Tibial nerve (tissue), 4 donors: ENCODE results near the gene VAMP8. TPM values are rescaled to one million over a fixed set of nuclear protein-coding genes. Genes with fewer than 3 reads are reported as not detected.
A peak's percentile ranks its signal among the peaks of the same experiment; 100 is the strongest.
"Not testable (repeated sequence)": the region's sequence is repeated elsewhere in the genome, so short reads cannot be mapped to it uniquely, and the experiment has no call there.

ENCODE experiments used
- DNase-seq, 2 donors: peaks; one replicate each; pipeline ENCODE4 v3.0.0-alpha.2; 2019; ENCODE audit warnings: low spot score in 2 of 2
- H3K27ac ChIP-seq, 4 donors: fragments of 200-600 bp; sonication (generic) in 3 of 4; one replicate each; pipeline ENCODE4 v1.5.1; 2017 to 2019; ENCODE audit warnings: mild to moderate bottlenecking in 1 of 4
- H3K27me3 ChIP-seq, 2 donors: fragments of 200-600 bp; sonication (generic) in 1 of 2; one replicate each; pipeline versions ENCODE4 v1.5.1 to v1.6.0; 2017 to 2019
- H3K36me3 ChIP-seq, 3 donors: fragments of 200-600 bp; sonication (generic); one replicate each; pipeline ENCODE4 v1.5.1; 2018 to 2019
- H3K4me1 ChIP-seq, 4 donors: fragments of 200-600 bp; sonication (generic) in 3 of 4; one replicate each; pipeline ENCODE4 v1.5.1; 2017 to 2019
- H3K4me3 ChIP-seq, 4 donors: fragments of 200-600 bp; sonication (generic) in 3 of 4; one replicate each; pipeline ENCODE4 v1.5.1; 2017 to 2019; ENCODE audit warnings: mild to moderate bottlenecking in 1 of 4, moderate library complexity in 1 of 4
- H3K9me3 ChIP-seq, 4 donors: fragments of 200-600 bp; sonication (generic) in 3 of 4; one replicate each; pipeline ENCODE4 v1.5.1; 2017 to 2019
- EP300 ChIP-seq, 2 donors: sonication (generic); formaldehyde crosslinking; IDR thresholded peaks; one replicate each; pipeline ENCODE4 v1.6.1; 2017; ENCODE audit warnings: antibody characterized with exemption in 2 of 2, mild to moderate bottlenecking in 1 of 2
- POLR2A ChIP-seq, 2 donors: fragments of 450-650 bp; IDR thresholded peaks; one replicate each; pipeline ENCODE4 v1.6.1; 2017; ENCODE audit warnings: antibody characterized with exemption in 2 of 2, mild to moderate bottlenecking in 2 of 2, moderate library complexity in 2 of 2
- WGBS, 2 donors: methylation state at CpG; one replicate each; pipeline ENCODE4 v1.1.5; 2018; 5-methylcytosine and 5-hydroxymethylcytosine counted together
- total RNA-seq, 4 donors: library from RNA; depleted of rRNA; stranded (reverse); fragments of >200 nt; gene quantifications; one replicate each; pipeline ENCODE4 v1.1.0, GENCODE V29; 2016
- TF ChIP-seq, protein P1 (sequence below), 5 experiments: fragments of 200-600 bp in 3 of 5; fragments of 450-650 bp in 2 of 5; sonication (generic) in 3 of 5; IDR thresholded peaks; one replicate each; pipeline ENCODE4 v1.5.1; 2016 to 2019; ENCODE audit warnings: antibody characterized with exemption in 5 of 5, mild to moderate bottlenecking in 3 of 5, moderate library complexity in 2 of 5

Gene VAMP8
- total RNA-seq, 4 donors from 2014 or later: 4.3 to 24.0 (median 11.8) TPM

DNA sequence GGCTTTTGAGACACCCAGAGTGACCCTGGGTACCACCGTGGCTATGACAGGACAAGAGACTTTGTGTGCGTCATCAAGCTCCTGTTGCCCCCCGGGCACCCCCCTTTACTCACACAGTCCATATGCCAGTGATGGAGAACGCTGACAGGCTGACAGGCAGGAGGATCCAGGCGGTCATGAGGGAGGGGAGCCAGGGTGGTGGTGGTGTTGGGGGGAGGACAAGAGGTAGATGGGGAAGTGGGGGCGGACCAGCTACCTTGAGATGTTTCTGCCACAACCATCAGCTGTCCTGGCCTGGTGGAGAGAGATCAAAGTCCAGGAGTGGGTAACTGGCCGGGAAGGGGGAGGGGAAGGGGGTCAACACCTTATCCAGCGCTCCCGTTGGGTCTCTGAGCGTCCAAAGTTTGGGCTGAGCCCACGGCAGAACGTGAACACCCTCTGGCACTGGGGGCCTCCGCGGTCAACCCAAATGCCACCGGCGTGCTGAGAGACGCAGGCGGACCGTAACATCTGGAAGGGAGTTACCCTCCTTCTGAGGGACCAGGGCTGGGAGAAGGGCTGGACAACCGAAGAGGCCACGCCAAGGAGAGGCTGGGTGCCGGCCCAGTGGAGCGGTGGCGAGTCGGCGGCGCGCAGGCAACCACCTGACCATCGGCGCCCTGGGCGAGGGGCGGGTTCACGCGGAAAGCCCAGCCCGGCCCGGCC lies 24.5 kb downstream of the VAMP8 start:
- no peaks in the 10 kb centered on the region for H3K27me3 ChIP-seq
- H3K27ac ChIP-seq: peak overlapping the region; percentile 85 to 96 (median 91)
- H3K36me3 ChIP-seq: peaks cover 0 to 41% (median 4%) of the 10 kb centered on the region in 3 donors
- no peaks in the 10 kb centered on the region for H3K9me3 ChIP-seq
- no peak for TF ChIP-seq EP300 (IDR thresholded peaks at IDR 0.05)
- TF ChIP-seq, protein P1, sequence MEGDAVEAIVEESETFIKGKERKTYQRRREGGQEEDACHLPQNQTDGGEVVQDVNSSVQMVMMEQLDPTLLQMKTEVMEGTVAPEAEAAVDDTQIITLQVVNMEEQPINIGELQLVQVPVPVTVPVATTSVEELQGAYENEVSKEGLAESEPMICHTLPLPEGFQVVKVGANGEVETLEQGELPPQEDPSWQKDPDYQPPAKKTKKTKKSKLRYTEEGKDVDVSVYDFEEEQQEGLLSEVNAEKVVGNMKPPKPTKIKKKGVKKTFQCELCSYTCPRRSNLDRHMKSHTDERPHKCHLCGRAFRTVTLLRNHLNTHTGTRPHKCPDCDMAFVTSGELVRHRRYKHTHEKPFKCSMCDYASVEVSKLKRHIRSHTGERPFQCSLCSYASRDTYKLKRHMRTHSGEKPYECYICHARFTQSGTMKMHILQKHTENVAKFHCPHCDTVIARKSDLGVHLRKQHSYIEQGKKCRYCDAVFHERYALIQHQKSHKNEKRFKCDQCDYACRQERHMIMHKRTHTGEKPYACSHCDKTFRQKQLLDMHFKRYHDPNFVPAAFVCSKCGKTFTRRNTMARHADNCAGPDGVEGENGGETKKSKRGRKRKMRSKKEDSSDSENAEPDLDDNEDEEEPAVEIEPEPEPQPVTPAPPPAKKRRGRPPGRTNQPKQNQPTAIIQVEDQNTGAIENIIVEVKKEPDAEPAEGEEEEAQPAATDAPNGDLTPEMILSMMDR (IDR thresholded peaks at IDR 0.05): no peak
- no peak for TF ChIP-seq POLR2A (IDR thresholded peaks at IDR 0.05)
- WGBS, 2 donors: 5 to 9% methylated on average over 19 to 26 of the region's 36 CpGs
- H3K4me3 ChIP-seq: peak overlapping the region; percentile 57 to 92 (median 78)
- peaks cover 0 to 70% (median 34%) of the 10 kb centered on the region in 4 donors for H3K4me1 ChIP-seq
- DNase-seq: peak in 1 of 2 donors; percentile 48

DNA sequence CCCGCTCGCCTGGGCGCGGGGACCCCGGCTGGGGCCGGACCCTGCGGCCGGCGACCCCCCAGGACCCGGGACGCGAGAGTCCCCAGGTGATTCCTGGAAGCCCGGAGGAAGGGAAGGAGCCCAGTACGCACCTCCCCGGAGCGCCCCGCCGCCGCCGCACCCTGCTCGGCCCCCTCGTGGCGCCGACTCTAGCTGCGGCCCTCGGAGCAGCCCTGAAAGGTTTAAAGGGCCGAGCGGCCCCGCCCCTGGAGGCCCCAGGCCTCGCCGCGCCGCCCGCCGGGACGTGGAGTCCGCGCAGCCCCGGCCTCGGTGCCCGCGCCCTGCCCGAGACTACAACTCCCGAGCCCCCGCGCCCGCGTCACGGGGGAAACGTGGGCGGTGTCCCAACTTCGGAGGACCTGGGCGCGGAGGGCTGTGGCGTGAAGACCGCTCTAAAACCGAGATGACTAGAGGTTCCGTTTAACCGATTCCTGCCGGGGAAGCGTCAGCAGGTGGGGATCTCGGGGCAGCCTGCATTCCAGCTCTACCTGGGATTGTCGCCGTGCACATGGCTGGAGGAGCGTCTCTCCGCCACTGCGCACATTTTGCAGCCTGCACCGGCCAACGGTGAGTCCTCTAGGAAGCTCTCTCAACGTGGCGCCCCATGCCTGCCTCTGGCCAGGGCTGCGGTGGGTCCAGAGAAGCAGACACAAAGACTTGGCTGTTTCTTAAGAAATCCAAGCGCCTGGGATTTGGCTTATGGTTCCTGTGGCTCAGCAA lies 25.3 kb downstream of the VAMP8 start, which contains the start of gene TMEM150A:
Gene TMEM150A (minus strand): TSS at position 223 of the 759 bp plus-strand sequence. CDS start 750 bp downstream, outside the sequence.
- WGBS, 2 donors: 0 to 1% methylated on average over 15 to 38 of the region's 73 CpGs

DNA sequence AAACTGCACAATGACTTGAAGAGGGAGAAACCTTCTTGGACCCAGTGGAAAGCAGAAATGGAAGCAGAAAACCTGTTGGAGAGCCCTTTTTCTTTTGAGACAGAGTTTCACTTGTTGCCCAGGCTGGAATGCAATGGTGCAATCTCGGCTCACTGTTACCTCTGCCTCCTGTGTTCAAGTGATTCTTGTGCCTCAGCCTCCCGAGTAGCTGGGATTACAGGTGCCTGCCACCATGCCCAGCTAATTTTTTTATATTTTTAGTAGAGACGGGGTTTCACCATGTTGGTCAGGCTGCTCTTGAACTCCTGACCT lies 26.7 kb downstream of the VAMP8 start:
- Histone ChIP-seq H3K36me3 (peaks cover 0 to 42% (median 0%) of the 10 kb centered on the region in 3 donors), H3K4me1 (peaks cover 0 to 84% (median 37%) of the 10 kb centered on the region in 4 donors), H3K4me3 (peak overlapping the region in 2 of 4 donors; percentile 51 to 92), H3K27ac (peak overlapping the region in 3 of 4 donors; percentile 38 to 96 (median 80))
- WGBS, 2 donors: 70 to 74% methylated on average over 3 of the region's 3 CpGs
- DNase-seq, H3K9me3 ChIP-seq, H3K27me3 ChIP-seq: not testable (repeated sequence)

More for the DNA sequence above, 25.3 kb downstream of the VAMP8 start, which contains the start of gene TMEM150A:
- H3K4me3 ChIP-seq: peak within 1 kb of the TSS; percentile 57 to 92 (median 78)
- TF ChIP-seq, protein P1 (IDR thresholded peaks at IDR 0.05): peak; percentile 35 to 85 (median 48)
- TF ChIP-seq EP300 (IDR thresholded peaks at IDR 0.05): peak in 1 of 2 donors; percentile 85
- peak; percentile 81 to 86 for TF ChIP-seq POLR2A (IDR thresholded peaks at IDR 0.05)
- H3K9me3 ChIP-seq: no peaks in the 10 kb centered on the region
- H3K4me1 ChIP-seq: peaks cover 0 to 71% (median 37%) of the 10 kb centered on the region in 4 donors
- H3K27ac ChIP-seq: peak within 1 kb of the TSS; percentile 85 to 96 (median 91)
- peak; percentile 91 to 92 for DNase-seq
- H3K27me3 ChIP-seq: no peaks in the 10 kb centered on the region
- peaks cover 0 to 41% (median 0%) of the 10 kb centered on the region in 3 donors for H3K36me3 ChIP-seq

DNA sequence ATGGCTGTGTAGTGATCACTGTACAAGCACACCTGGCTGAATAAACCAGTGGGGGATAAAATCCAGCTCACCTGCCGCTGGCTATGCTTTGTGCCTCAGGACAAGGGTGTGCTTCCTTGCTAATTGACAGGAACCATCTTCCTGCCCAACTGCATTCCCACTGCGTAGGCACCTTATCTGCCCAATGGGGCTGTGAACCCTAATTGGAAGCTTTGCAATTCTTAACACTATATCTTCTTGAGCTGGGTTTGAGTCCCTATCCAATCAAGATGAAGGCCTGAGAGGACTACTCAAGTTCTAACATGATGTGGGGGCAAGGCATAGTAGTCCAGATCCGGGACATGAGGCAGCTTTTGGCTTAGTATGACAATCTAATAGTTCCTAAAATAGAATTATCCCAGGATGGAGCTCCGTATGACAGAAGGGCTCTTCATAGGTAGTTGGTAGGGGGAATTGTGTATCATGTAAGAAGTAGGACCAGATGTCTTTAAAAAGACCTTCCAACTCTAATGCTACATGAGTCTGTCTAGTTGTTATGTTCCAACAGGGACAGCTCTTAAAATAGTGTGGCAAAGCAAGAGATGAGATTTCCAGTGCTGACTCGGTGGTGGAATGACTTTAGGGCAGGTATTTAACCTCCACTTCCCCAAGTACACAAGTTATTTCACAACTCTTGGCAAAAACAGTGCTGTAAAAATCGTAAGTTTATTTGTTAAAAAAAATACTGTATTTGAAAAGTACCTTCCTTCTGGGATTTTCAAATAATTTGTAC lies 27.4 kb downstream of the VAMP8 start:
- TF ChIP-seq EP300 (IDR thresholded peaks at IDR 0.05) (peak in 1 of 2 donors; percentile 13), POLR2A (IDR thresholded peaks at IDR 0.05) (no peak)
- TF ChIP-seq, protein P1 (IDR thresholded peaks at IDR 0.05): no peak
- Histone ChIP-seq H3K27ac (peak overlapping the region in 3 of 4 donors; percentile 38 to 80 (median 61)), H3K4me3 (no peak overlapping the region), H3K4me1 (peaks cover 0 to 86% (median 37%) of the 10 kb centered on the region in 4 donors), H3K27me3 (no peaks in the 10 kb centered on the region), H3K9me3 (no peaks in the 10 kb centered on the region), H3K36me3 (peaks cover 0 to 42% (median 0%) of the 10 kb centered on the region in 3 donors)
- DNase-seq: no peak
- 54 to 55% methylated on average over 6 of the region's 6 CpGs for WGBS, 2 donors
